ENCODE results near the gene SPIRE2. TPM values are rescaled to one million over a fixed set of nuclear protein-coding genes. Genes with fewer than 3 reads are reported as not detected.
"Not testable (repeated sequence)": the region's sequence is repeated elsewhere in the genome, so short reads cannot be mapped to it uniquely, and the experiment has no call there.

Gene SPIRE2, protein sequence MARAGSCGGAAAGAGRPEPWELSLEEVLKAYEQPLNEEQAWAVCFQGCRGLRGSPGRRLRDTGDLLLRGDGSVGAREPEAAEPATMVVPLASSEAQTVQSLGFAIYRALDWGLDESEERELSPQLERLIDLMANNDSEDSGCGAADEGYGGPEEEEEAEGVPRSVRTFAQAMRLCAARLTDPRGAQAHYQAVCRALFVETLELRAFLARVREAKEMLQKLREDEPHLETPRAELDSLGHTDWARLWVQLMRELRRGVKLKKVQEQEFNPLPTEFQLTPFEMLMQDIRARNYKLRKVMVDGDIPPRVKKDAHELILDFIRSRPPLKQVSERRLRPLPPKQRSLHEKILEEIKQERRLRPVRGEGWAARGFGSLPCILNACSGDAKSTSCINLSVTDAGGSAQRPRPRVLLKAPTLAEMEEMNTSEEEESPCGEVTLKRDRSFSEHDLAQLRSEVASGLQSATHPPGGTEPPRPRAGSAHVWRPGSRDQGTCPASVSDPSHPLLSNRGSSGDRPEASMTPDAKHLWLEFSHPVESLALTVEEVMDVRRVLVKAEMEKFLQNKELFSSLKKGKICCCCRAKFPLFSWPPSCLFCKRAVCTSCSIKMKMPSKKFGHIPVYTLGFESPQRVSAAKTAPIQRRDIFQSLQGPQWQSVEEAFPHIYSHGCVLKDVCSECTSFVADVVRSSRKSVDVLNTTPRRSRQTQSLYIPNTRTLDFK
- total RNA-seq, result 2.8 and 3.5 TPM in 2 replicates

DNA sequence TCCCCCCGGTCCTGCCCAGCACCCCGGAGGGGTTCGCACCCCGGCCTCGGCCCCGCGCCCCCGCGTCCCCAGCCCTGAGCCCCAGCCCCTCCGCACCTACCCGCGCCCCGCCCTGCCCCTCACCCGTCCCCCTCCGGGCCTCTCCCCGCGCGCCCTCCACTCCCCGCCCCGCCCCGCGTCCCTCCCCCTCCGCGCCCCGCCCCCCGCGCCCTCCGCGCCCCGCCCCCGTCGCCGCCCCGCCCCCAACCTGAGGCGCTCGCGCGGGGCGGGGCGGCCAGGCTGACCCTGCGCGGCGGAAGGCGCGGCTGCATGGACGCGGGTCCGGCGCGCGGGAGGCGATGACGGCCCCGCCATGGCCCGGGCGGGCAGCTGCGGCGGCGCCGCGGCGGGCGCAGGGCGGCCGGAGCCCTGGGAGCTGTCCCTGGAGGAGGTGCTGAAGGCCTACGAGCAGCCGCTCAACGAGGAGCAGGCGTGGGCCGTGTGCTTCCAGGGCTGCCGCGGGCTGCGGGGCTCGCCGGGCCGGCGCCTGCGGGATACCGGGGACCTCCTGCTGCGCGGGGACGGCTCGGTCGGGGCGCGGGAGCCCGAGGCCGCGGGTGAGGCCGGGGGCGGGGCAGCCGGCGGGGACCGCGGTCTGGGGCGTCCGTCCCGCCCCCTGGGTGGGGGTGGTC is at the start of gene SPIRE2:
TSS of gene SPIRE2 (plus strand) at position 277 of the 671 bp plus-strand sequence. CDS start at position 353, 76 bp downstream.
- H3K4me3 ChIP-seq (ENCODE audit: low read depth, low read length), result peak within 1 kb of the TSS; percentile 62
- no peak for TF ChIP-seq CTCF (conservative IDR thresholded peaks at IDR 0.05; ENCODE audit: low read depth, low read length)

GRCh38 chr16:89779231-89779908 is 48.9 kb upstream of the SPIRE2 start:
- no peak for DNase-seq (ENCODE audit: low read depth)
- no peak for TF ChIP-seq CTCF (conservative IDR thresholded peaks at IDR 0.05; ENCODE audit: low read depth, low read length)

More for the DNA sequence above, at the start of gene SPIRE2:
- no peak for DNase-seq (ENCODE audit: low read depth)

DNA sequence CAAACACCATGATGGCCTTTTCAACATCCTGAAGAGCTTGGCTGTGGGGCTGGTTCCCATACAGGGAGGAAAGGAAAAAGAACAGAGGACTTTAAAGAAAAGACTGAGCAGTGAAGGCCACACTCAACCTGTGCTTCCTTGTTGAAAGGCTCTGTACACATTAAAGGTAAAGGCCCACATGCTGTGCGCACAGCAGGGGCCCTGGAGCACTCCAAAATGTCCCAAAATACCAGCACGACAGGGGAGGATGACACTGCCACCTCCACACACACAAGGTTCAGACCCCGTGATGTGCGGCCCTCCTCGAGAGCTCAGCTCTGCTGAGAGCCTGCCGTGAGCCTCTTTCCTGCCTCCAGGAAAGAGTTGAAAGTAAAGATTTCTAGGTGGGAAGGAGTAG is 48.4 kb upstream of the SPIRE2 start:
- TF ChIP-seq CTCF (conservative IDR thresholded peaks at IDR 0.05; ENCODE audit: low read depth, low read length), result no peak
- no peak for DNase-seq (ENCODE audit: low read depth)
- no peak overlapping the region for H3K4me3 ChIP-seq (ENCODE audit: low read depth, low read length)

More at GRCh38 chr16:89779231-89779908, 48.9 kb upstream of the SPIRE2 start:
- H3K4me3 ChIP-seq (ENCODE audit: low read depth, low read length), result no peak overlapping the region

- no peak overlapping the region for H3K4me3 ChIP-seq (ENCODE audit: low read depth, low read length)
- DNase-seq (ENCODE audit: low read depth), result no peak
- no peak for TF ChIP-seq CTCF (conservative IDR thresholded peaks at IDR 0.05; ENCODE audit: low read depth, low read length)
Observed at GRCh38 chr16:89782489-89782888, 45.8 kb upstream of the SPIRE2 start.

DNA sequence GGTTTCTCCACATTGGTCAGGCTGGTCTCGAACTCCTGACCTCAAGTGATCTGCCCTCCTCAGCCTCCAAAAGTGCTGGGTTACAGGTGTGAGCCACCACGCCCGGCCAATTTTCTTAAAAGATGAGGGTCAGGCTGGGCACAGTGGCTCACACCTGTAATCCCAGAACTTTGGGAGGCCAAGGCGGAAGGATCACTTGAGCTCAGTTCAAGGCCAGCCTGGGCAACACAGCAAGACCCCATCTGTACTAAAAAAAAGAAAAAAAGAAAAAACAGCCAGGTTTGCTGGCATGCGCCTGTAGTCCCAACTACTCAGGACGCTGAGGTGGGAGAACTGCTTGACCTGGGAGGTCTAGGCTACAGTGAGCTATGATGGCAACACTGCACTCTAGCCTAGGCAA is 44.3 kb upstream of the SPIRE2 start:
- H3K4me3 ChIP-seq (ENCODE audit: low read depth, low read length); DNase-seq (ENCODE audit: low read depth): not testable (repeated sequence)

DNA sequence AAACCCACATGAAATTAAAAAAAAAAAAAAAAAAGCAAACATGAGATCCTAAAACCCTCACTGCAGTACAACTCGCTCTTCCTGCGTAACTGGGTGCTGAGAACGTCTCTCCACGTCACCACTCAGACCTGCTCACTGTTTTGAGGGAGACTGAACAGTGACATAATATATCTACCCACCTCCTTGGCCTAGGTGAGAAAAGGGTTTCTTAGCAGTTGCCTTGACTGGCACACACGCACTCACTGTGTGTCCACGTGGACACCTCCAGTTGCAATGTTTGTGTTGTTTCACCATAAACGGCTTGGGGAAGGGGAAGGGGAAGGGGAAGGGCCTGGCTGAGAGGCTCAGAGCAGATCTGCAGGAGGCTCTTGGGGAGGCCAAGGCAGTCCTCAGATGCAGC is 43.9 kb upstream of the SPIRE2 start:
- TF ChIP-seq CTCF (conservative IDR thresholded peaks at IDR 0.05; ENCODE audit: low read depth, low read length), result no peak
- no peak for DNase-seq (ENCODE audit: low read depth)
- H3K4me3 ChIP-seq (ENCODE audit: low read depth, low read length), result no peak overlapping the region
